Mammary epithelial cell (primary cell): ENCODE results near the gene PRPS1.

Experiments used
- EZH2 ChIP-seq: IDR thresholded peaks from 2 replicates; pipeline ENCODE4 v1.6.1; 2012; ENCODE audit warnings: low read length, inconsistent platforms, borderline replicate concordance
- TF ChIP-seq, protein P1 (sequence below), 2 donors: IDR thresholded peaks in 1 of 2; conservative IDR thresholded peaks in 1 of 2; 2 replicates each; pipeline ENCODE4 v1.5.1; 2011 to 2012; ENCODE audit warnings: inconsistent platforms in 2 of 2, low read length in 2 of 2, mild to moderate bottlenecking in 2 of 2, control low read depth in 1 of 2, low read depth in 1 of 2; ENCODE audit not compliant: insufficient read depth in 1 of 2; ENCODE audit errors: extremely low read depth in 1 of 2

DNA sequence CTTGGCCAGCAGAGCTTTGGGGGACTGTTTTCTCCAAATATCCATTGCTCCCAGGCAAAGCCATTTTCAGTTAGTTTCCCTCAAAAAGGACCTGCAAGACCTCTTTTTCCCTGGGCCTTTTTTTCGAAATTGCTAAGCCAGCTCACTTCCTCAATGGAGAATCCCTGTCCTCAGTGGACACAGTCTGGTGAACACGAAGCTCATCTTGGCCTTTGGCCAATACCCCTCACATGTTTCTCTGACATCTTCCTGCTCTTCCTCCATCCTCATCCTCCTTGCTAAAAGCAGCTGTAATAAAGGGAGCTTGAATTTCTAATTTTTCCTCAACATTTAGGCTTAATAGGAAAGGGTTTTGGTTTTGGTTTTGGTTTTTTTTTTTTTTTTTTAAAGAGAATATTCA, 17.6 kb upstream of the PRPS1 start:
- TF ChIP-seq EZH2 = no peak
- TF ChIP-seq, protein P1, sequence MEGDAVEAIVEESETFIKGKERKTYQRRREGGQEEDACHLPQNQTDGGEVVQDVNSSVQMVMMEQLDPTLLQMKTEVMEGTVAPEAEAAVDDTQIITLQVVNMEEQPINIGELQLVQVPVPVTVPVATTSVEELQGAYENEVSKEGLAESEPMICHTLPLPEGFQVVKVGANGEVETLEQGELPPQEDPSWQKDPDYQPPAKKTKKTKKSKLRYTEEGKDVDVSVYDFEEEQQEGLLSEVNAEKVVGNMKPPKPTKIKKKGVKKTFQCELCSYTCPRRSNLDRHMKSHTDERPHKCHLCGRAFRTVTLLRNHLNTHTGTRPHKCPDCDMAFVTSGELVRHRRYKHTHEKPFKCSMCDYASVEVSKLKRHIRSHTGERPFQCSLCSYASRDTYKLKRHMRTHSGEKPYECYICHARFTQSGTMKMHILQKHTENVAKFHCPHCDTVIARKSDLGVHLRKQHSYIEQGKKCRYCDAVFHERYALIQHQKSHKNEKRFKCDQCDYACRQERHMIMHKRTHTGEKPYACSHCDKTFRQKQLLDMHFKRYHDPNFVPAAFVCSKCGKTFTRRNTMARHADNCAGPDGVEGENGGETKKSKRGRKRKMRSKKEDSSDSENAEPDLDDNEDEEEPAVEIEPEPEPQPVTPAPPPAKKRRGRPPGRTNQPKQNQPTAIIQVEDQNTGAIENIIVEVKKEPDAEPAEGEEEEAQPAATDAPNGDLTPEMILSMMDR (conservative IDR thresholded peaks at IDR 0.05 in 1 of 2, IDR thresholded peaks at IDR 0.05 in 1 of 2; ENCODE audit: extremely low read depth in 1 of 2, insufficient read depth in 1 of 2, low read depth in 1 of 2, low read length in 2 of 2) = no peak
